Stimulated activated CD8-positive, alpha-beta memory T cell treated with anti-CD3 and anti-CD28 coated beads, Interleukin-7, amount 100 ng/mL, for 48 hours (primary cell): ENCODE data around the gene PDCD4.
"Not testable (repeated sequence)": the region's sequence is repeated elsewhere in the genome, so short reads cannot be mapped to it uniquely, and the experiment has no call there.

Experiments used
- DNase-seq, 2 donors: peaks; one replicate each; pipeline ENCODE4 v3.0.0-alpha.2; 2020; ENCODE audit warnings: low read depth in 1 of 2; ENCODE audit errors: extremely low read depth in 1 of 2

Gene PDCD4

GRCh38 chr10:110880012-110880411 is 8.3 kb downstream of the PDCD4 start:
- DNase-seq, result no peak

- no peak for DNase-seq
Observed at GRCh38 chr10:110881247-110881646, 9.5 kb downstream of the PDCD4 start.

- no peak for DNase-seq
Observed at GRCh38 chr10:110881905-110882304, 10.2 kb downstream of the PDCD4 start.

- DNase-seq, result no peak
Observed at GRCh38 chr10:110883924-110884323, 12.2 kb downstream of the PDCD4 start.

GRCh38 chr10:110885932-110886674 is 14.4 kb downstream of the PDCD4 start:
- no peak for DNase-seq

GRCh38 chr10:110887560-110887959 is 15.8 kb downstream of the PDCD4 start:
- DNase-seq, result no peak

- DNase-seq, result no peak
Observed at GRCh38 chr10:110892602-110893288, 21.0 kb downstream of the PDCD4 start.

- no peak for DNase-seq
Observed at GRCh38 chr10:110893559-110894179, 21.9 kb downstream of the PDCD4 start.

GRCh38 chr10:110897184-110897583 is 25.5 kb downstream of the PDCD4 start:
- DNase-seq, result no peak

- no peak for DNase-seq
Observed at GRCh38 chr10:110898391-110898790, 26.7 kb downstream of the PDCD4 start.

GRCh38 chr10:110900983-110901382 is 29.3 kb downstream of the PDCD4 start:
- DNase-seq, result no peak

- DNase-seq, result no peak
Observed at GRCh38 chr10:110901954-110902819, 30.5 kb downstream of the PDCD4 start.

- no peak for DNase-seq
Observed at GRCh38 chr10:110903280-110904278, 31.9 kb downstream of the PDCD4 start.

- no peak for DNase-seq
Observed at GRCh38 chr10:110910138-110910537, 38.4 kb downstream of the PDCD4 start.

GRCh38 chr10:110912374-110912773 is 40.6 kb downstream of the PDCD4 start:
- no peak for DNase-seq

GRCh38 chr10:110914431-110914830 is 42.7 kb downstream of the PDCD4 start:
- DNase-seq, result no peak

GRCh38 chr10:110915035-110915434 is 43.3 kb downstream of the PDCD4 start:
- DNase-seq, result no peak

- DNase-seq, result not testable (repeated sequence)
Observed at GRCh38 chr10:110915600-110915999, 43.9 kb downstream of the PDCD4 start.

- DNase-seq, result no peak
Observed at GRCh38 chr10:110916554-110917346, 45.0 kb downstream of the PDCD4 start.
